GM18519 (cell line): ENCODE results near the gene PROX2.

ENCODE experiments used
- ATAC-seq: cut with Tn5 transposase; IDR thresholded peaks from one replicate; pipeline ENCODE4 v1.9.1; 2021; ENCODE audit warnings: mild to moderate bottlenecking, moderate library complexity; ENCODE audit not compliant: unreplicated experiment, low FRiP score

The PROX2 gene

GRCh38 chr14:74846968-74847665 lies 28.8 kb downstream of the PROX2 start:
- no peak for ATAC-seq

DNA sequence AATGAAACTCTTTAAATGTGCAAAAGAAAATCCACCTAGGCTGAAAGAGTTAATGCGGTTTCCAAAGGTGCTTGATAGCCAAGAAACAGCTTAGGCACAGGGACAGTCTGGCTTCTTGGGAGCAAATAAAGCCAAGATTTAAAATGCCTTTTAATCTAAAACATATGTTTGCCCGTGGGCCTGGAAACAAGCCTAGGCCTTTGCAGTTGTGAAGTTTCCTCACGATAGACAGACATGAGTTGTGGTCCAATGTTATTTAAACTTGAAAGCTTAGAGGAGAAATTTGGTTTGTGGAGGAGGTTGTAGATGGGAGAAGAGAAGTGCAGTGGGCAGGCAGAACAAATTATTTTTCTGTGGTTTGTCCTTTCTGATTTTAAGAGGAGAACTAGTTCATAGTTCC lies 29.8 kb downstream of the PROX2 start:
- no peak for ATAC-seq

DNA sequence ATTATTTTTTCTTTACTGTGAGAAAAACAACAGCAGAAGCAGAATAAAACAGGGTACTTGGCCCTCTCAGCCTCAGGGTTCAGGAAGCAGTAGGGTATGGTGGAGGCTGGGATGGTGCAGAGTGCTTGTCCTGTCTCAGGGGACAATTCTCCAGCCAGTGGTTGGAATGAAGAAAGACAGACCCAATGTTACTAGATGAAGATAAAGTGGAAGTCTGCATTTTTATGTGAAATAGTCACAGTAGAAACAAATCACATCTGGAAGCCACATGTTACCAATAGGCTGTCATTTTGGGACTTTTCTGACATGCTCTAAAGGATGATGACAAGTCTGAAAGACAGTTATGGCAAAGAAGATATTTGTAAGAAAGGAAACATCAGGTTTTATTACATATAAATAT lies 32.3 kb downstream of the PROX2 start:
- no peak for ATAC-seq

DNA sequence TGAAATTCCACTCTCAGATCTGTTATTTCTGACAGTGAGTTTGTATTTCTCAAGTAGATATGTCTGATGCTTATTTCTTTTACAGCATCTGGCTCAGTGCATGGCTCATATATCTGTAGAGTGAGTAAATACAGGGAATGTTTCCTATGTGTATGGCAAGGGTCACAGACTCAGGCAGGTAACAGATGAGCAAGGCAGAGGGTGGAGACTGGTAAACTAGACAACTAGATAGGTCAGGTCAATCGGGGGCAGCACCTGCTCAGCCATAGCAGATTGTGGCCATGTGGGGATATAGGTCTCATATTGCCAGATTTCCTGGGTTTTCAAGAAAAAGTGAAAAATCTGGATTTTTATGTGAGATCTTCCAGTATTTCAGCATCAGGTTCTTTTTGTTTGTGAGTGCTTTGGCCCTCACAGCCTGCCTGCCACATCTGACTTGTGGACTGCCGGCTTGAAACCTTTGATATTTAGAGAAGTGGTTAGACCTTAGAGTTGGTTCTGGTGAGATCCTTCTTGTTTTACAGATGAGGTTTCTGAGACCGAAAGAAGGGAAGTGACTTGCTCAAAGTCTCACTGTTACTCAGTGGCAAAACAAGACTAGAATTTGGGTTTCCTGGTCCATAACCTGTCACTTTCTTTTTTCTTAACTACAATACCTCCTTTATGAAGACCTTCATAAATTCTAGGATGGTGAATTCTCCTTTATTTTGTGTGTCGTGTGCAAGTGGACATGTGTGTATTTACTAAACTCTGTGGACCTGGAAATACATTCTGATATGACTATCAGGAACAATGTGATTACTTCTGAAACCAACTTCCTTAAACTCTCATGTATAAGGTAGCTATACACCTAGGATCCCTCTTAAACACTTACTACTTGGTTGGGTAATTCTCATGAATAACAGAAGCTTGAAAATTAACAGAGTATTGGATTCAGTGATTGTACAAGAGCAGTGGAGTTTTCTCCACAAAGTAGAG lies 34.4 kb downstream of the PROX2 start:
- peak; percentile 69 for ATAC-seq

- ATAC-seq: no peak
Measured at GRCh38 chr14:74840603-74841030, 35.3 kb downstream of the PROX2 start.

- ATAC-seq: no peak
Measured at GRCh38 chr14:74838166-74838565, 37.8 kb downstream of the PROX2 start.

DNA sequence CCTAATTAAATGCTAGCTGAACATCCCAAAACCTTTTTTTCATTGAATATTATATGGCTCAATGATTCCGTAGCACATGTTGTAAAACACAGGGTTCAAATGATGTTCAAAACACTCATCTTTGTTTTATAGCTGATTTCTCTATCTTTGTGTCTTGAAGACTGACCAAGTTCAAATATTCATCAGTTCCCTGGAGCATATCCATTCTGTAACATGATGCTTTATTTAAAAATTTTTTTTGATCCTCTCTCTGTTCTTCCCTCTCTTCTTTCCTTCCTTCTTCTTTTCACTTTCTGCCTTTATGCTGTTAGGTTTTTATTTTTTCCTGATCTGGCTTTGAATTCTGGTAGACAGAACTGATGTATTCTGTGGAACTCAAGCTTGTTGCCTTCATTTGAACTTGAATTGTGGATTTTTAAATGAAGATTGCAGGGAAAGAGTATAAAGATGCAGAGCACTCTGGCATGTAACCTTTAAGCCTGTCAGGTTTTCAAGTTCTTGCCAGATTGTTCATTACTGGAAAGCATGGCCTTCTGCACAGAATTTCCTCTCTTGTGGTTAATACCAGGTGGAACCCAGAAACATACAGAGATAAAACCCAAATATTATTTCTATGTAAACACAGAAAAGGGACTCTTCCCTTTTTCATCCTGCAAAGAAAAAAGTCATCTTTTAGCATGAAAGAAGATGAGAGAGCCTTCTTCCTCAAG lies 39.5 kb downstream of the PROX2 start:
- ATAC-seq: no peak

DNA sequence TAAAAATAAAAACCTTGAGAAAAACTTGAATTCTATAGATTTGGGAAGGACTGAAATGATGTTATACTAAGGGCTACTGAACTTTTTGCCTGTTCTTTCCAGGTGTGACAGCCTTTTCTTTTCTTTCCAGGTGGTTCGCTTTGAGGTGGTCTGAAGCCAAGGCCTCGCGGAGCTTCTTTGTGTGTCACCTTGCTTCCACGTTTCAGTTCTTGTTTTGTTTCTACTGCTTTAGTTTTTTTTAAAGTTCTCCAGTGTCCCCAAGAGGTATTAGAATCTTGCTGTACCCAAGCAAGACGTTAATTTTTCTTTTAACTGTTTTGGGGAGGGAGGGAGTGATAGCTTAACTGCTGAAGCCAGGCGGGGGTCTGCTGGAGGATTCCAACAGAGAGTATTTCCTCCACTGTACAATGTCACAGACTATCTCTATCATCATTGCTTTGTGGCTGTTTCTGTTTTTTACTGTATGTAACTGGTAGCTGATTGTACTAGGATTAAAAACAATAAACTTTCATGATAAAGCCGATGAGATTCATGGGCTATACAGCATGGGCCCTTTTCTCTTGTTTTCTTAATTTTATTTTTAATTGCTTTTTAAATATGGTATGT lies 40.2 kb downstream of the PROX2 start:
- no peak for ATAC-seq

- no peak for ATAC-seq
Measured at GRCh38 chr14:74834692-74835392, 41.1 kb downstream of the PROX2 start.

GRCh38 chr14:74832849-74833248 lies 43.1 kb downstream of the PROX2 start:
- ATAC-seq: no peak

- no peak for ATAC-seq
Measured at GRCh38 chr14:74829251-74829650, 46.7 kb downstream of the PROX2 start.

DNA sequence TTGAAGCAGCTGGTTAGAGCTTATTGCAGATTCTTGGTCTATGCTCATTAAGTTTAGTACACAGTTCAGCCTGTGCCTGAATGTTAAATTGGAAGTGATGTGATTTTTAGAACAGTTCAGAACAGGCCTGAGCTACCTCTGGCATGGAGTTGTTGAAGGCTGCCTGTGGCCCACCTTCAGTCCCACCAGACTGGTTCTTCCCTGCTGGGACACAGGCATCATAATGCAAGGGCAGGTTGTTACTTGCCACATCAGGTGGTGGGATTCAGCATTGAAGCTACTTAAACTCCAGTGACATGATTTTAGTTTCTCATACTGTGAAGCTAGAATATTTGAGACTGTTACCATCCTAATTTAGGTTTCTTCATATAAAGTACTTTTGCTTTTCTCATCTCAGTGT lies 49.4 kb downstream of the PROX2 start:
- ATAC-seq: no peak
